ENCODE results near the gene SORCS2.

- TF ChIP-seq CTCF (IDR thresholded peaks at IDR 0.05; ENCODE audit: low read depth, low read length) (no peak), POLR2A (IDR thresholded peaks at IDR 0.05; ENCODE audit: extremely low read depth, insufficient read length) (no peak), MAX (IDR thresholded peaks at IDR 0.05; ENCODE audit: low read depth, low read length) (no peak)
These were observed 393.4 kb downstream of the SORCS2 start for GRCh38 chr4:7585768-7586167.
